G401.6 (cell line): ENCODE results near the gene ADAM20.
"Not testable (repeated sequence)": the region's sequence is repeated elsewhere in the genome, so short reads cannot be mapped to it uniquely, and the experiment has no call there.

Experiments
- FAIRE-seq: peaks from 2 replicates; lab custom pipeline; 2012; peaks lifted over from hg19 to GRCh38; lab: Jason Lieb, UNC

ADAM20 gene

GRCh38 chr14:70534904-70535303 is at the start of gene ADAM20:
ADAM20 (minus strand) TSS chr14:70535004; CDS start chr14:70524757, 10,247 bp downstream.
- no peak for FAIRE-seq

DNA sequence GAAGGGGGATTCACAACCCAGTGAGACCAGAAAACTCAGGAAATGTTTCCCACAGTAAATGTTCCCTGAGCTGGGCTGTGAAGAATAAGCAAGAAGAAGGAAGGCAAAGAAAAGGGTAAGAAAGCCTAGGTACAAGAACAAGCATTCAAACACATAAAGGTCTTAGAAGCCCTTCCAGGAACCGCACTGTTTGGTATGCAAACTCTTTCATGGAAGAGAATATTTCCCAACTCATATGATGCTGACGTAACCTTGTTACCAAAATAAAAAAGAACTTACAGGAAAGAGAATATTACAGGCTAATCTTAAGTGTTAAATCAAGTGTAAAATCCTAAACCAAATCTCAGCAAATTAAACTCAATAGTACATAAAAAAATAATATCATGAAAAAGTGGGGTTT is 42.1 kb upstream of the ADAM20 start:
- no peak for FAIRE-seq

- FAIRE-seq: no peak
Measured at GRCh38 chr14:70573050-70573449, 38.2 kb upstream of the ADAM20 start.

- no peak for FAIRE-seq
Measured at GRCh38 chr14:70571139-70571538, 36.3 kb upstream of the ADAM20 start.

DNA sequence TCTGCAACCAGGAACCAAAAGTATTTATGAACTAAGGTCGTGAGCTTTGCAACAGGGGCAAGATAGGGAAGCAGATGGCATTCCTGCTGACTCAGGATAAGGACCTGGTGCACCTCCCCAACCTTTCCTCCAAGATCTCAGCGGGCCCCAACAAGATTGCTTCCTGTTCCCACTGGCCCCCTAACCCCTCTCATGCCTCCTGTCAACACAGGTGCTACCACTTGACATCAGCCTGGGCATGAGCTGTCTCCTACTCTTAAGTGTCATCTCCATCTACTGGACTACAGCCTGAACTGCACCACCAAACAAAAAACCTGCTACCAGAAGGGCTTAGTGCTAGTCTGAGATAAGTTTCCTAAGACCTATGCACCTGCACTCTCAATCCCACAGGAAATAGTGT is 33.0 kb upstream of the ADAM20 start:
- no peak for FAIRE-seq

- FAIRE-seq: no peak
Measured at GRCh38 chr14:70563869-70564268, 29.1 kb upstream of the ADAM20 start.

- no peak for FAIRE-seq
Measured at GRCh38 chr14:70563417-70563816, 28.6 kb upstream of the ADAM20 start.

DNA sequence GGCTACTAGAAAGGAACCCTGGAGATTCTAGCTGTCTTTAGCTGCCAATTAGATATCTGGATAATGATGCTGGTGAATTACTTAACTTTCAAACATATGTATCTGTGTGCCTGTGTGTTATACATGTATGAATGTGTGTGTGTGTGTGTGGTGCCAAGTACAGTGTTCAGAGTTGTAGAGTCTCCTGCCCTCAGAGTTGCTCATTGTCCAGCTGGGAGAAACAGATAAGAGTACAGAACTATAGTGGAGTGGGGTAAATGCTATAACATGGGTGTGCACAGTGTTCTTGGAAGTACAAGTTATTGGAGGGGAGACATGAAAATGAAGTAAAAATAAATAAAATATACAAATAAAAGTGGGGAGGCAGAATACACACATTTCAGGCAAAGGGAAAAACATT is 23.6 kb upstream of the ADAM20 start:
- FAIRE-seq: no peak

DNA sequence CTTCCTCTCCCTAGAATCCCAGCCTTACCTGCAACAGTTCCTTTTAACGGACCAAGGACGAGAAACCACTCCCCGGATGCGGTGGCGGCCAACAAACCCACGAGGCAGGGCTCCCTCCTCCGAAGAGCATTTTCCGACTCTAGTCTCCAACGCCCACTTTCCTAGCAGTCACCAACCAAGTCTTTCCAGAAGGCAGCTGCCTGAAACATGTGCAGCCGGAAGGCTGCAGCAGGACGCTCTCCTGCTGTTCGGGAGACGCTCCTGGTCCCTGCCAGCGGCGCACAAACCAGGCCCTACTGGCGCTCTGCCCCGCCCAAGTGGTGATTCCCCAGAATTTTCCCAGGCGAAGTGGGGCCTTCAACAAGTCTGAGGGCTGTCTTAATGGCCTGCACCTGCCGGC is 21.1 kb upstream of the ADAM20 start:
- FAIRE-seq: no peak

DNA sequence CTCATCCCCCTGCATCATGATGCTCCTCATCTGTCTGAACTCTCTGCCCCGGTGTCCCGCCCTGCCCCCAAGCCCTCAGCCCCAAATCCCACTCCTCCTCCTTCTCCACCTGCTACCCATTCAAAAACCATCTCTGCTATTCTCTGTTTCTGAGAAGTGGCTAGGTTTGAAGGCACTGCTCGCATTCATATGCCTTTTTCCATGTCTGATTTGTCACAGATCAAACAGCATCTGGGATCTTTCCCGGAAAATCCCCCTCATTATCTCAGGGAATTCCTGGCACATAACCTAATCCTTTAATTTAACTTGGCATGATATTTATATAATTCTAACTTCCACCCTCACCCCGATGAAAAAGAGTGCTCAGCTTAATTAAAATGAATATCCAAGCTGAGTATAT is 3.3 kb upstream of the ADAM20 start:
- no peak for FAIRE-seq

GRCh38 chr14:70536830-70537229 is 2.0 kb upstream of the ADAM20 start:
- FAIRE-seq: no peak

GRCh38 chr14:70530417-70530816 is 4.4 kb downstream of the ADAM20 start:
- no peak for FAIRE-seq

DNA sequence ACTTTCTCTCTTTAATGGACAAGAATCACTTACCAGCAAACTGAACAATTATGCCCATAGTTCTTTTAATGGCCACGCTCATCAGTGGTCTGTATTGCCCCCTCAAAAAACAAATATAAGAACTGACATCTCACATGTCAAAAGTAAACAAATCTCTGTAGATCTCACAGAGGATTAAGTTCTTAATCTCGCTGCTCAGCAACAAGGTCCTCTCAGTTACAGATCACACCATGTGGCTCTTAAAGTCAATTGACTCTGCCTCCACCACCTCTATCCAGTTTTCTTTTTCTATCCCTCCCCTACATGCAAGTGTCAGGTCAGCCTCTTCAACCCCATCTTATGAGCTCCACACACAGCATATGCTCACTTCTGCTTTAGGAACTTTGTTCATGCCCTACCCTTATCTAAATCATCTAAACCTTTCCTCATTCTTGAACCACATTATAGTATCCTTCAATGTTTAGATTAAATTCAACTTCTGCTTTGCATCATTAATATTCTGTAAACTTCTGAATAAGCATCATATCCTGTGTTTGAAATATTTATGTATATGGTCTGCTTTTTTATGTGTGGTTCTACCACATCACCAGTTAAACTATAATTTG is 7.2 kb downstream of the ADAM20 start:
- FAIRE-seq: no peak

GRCh38 chr14:70525691-70526090 is 9.1 kb downstream of the ADAM20 start:
- no peak for FAIRE-seq

- FAIRE-seq: no peak
Measured at GRCh38 chr14:70515811-70516210, 19.0 kb downstream of the ADAM20 start.

GRCh38 chr14:70514168-70515069 is 20.4 kb downstream of the ADAM20 start:
- no peak for FAIRE-seq

DNA sequence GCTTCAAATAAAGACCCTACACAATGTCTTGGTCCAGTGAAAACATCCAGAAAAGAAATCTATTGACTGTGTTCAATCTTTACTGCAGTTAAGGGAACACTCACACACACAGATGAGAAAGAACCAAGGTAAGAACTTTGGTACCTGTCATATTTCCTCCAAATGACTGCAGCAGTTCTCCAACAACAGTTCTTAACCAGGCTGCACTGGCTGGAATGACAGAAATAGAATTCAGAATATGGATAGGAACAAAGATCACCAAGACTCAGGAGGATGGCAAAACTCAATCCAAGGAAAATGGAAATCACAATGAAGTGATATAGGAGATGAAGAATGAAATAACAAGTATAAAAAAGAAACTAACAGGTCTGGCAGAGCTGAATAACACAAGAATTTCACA is 36.6 kb downstream of the ADAM20 start:
- FAIRE-seq: no peak

DNA sequence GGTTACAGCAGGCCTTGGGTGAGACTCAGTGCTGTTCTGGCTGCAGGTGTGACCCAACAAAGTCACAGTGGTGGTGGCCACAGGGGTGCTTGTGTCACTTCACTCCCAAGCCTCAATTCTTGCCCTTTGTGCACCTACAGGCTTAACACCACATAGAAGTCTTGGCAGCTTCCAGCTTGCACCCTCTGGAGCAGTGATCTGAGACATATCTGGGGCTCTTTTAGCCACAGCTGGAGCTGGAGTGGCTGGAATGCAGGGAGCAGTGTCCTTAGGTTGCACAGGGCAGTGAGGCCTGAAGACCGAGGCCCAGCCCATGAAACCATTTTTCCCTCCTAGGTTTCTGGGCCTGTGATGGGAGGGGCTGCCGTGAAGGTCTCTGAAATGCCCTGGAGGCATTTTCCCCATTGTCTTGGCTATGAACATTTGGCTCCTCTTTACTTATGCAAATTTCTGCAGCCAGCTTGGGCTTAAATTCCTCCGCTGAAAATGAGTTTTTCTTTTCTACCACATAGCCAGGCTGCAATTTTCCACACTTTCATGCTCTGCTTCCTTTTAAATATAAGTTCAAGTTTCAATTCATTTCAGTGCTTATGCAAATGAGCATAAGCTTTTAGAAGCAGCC is 45.1 kb downstream of the ADAM20 start:
- no peak for FAIRE-seq

- FAIRE-seq: not testable (repeated sequence)
Measured at GRCh38 chr14:70477356-70478105, 57.3 kb downstream of the ADAM20 start.

GRCh38 chr14:70475459-70475858 is 59.3 kb downstream of the ADAM20 start:
- FAIRE-seq: not testable (repeated sequence)

DNA sequence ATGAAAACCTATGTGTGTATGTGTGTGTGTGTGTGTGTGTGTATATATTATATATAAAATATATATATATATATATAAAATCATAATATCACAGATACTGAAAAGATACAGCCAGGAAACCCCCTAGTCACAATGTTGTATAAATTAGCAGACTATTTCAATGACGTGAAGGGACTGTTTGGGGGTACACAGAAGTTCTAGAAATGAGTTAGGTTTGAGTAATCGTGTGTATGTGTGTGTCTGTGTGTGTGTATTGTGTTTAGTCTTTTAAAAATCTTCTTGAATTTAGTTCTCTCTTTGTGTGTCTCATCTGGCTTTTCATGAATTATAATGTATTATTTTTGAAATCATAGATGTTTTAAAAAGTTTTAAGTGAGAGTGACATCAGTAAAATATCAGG is 61.0 kb downstream of the ADAM20 start:
- no peak for FAIRE-seq
